ENCODE data around the gene LIPT2. TPM values are rescaled to one million over a fixed set of nuclear protein-coding genes. Genes with fewer than 3 reads are reported as not detected.
A peak's percentile ranks its signal among the peaks of the same experiment; 100 is the strongest.

The LIPT2 gene
- total RNA-seq, 4 donors from 2014 or later, result 13.8 to 25.8 (median 16.3) TPM

DNA sequence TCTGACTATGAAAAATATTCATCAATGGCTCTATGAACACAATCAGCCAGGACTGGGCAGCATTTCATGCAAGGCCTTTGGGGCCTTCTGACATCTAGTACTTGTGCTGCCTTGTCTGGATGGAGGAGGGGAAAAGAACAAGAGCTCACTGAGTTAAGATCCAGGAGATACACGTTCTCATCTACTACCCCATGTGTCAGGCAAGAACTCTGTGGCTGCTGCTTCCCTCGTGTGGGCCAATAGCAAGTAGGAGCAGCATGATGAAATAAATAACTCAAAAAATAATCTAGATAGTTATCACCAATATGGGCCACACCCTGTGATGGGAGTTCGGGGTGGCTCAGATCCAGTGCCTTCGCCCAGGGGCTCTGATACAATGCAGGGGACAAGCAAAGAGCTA lies 33.5 kb downstream of the LIPT2 start:
- WGBS, 2 donors, result 87% methylated on average over 4 of the region's 4 CpGs
- no peak overlapping the region for H3K4me3 ChIP-seq (replicated peaks in 1 of 3)
- H3K36me3 ChIP-seq, result no peaks in the 10 kb centered on the region
- no peaks in the 10 kb centered on the region for H3K9me3 ChIP-seq
- peaks cover 0 to 5% of the 10 kb centered on the region in 2 donors for H3K4me1 ChIP-seq
- H3K27me3 ChIP-seq, result no peaks in the 10 kb centered on the region
- no peak for TF ChIP-seq CTCF (IDR thresholded peaks at IDR 0.05)
- no peak for TF ChIP-seq POLR2A (IDR thresholded peaks at IDR 0.05)
- H3K27ac ChIP-seq, result no peak overlapping the region
- DNase-seq, result no peak
- intact Hi-C loops (cut with DNase I), result no loop called here

DNA sequence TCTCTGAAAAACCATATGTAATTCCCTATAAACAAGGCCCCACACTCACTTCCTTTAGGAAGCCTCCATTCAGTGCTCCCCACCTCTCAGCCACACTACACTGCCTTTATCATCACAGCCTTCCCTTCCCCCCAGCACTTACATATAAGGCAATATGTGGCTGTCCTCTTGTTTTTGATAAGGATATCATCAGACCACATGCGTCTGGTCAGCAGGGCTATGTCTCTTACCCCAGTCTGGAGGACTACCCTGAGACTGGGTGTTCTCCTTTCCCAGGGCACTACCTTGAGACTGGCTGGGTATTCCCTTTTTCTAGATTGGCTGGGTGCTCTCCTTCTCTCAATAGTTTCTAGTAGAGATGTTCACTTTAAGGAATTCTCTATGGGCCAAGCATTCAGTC lies 33.9 kb downstream of the LIPT2 start:
- 0% methylated on average over 1 of the region's 1 CpG for WGBS, 2 donors
- no peak overlapping the region for H3K4me3 ChIP-seq (replicated peaks in 1 of 3)

GRCh38 chr11:74457356-74457755 lies 36.2 kb downstream of the LIPT2 start:
- DNase-seq, result no peak

More for the DNA sequence above, 33.9 kb downstream of the LIPT2 start:
- no peak overlapping the region for H3K27ac ChIP-seq
- no peaks in the 10 kb centered on the region for H3K36me3 ChIP-seq
- no peaks in the 10 kb centered on the region for H3K27me3 ChIP-seq
- no peak for TF ChIP-seq CTCF (IDR thresholded peaks at IDR 0.05)
- no peak for TF ChIP-seq POLR2A (IDR thresholded peaks at IDR 0.05)
- DNase-seq, result no peak
- H3K9me3 ChIP-seq, result no peaks in the 10 kb centered on the region
- intact Hi-C loops (cut with DNase I), result no loop called here
- peaks cover 0 to 5% of the 10 kb centered on the region in 2 donors for H3K4me1 ChIP-seq

DNA sequence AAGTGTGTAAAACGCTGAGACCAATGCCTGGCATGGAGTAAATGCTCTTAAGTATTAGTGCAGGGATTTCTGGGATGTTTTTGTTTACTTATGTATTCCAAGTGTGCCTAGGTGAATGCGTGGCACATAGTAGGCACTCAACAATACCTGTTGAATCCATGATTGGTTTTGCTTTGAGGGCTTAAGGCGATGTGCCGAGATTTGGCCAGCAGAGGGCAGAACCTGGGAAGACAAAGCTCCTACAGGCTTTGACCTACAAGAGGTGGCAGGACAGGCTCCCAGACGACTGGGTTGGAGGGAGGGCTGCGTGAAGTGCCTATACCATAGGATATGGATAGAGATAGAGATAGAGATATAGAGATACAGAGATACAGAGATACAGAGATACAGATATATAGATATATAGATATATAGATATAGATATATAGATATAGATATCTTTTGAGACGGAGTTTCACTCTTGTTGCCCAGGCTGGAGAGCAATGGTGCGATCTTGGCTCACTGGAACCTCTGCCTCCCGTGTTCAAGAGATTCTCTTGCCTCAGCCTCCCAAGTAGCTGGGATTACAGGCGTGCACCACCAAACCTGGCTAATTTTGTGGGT lies 40.0 kb downstream of the LIPT2 start:
- WGBS, 2 donors, result 32 to 36% methylated on average over 10 of the region's 10 CpGs
- DNase-seq, result peak; percentile 70 to 76
- TF ChIP-seq CTCF (IDR thresholded peaks at IDR 0.05) (peak; percentile 15 to 87 (median 69)), POLR2A (IDR thresholded peaks at IDR 0.05) (no peak)
- Histone ChIP-seq H3K9me3 (no peaks in the 10 kb centered on the region), H3K27me3 (no peaks in the 10 kb centered on the region), H3K4me1 (peaks cover 3 to 4% of the 10 kb centered on the region in 2 donors), H3K36me3 (no peaks in the 10 kb centered on the region), H3K27ac (no peak overlapping the region), H3K4me3 (replicated peaks in 1 of 3) (no peak overlapping the region)
- intact Hi-C loops (cut with DNase I), result loop anchor here (2.0 kb wide), 1 partner anchor 117 kb away; no protein-coding TSS in a partner anchor

More at GRCh38 chr11:74457356-74457755, 36.2 kb downstream of the LIPT2 start:
- TF ChIP-seq CTCF (IDR thresholded peaks at IDR 0.05) (no peak), POLR2A (IDR thresholded peaks at IDR 0.05) (no peak)
- H3K9me3 ChIP-seq, result no peaks in the 10 kb centered on the region
- no peak overlapping the region for H3K27ac ChIP-seq
- H3K4me1 ChIP-seq, result peaks cover 0 to 5% of the 10 kb centered on the region in 2 donors
- no peak overlapping the region for H3K4me3 ChIP-seq (replicated peaks in 1 of 3)
- intact Hi-C loops (cut with DNase I), result no loop called here
- no peaks in the 10 kb centered on the region for H3K36me3 ChIP-seq
- no peaks in the 10 kb centered on the region for H3K27me3 ChIP-seq
- 74 to 79% methylated on average over 6 of the region's 6 CpGs for WGBS, 2 donors

DNA sequence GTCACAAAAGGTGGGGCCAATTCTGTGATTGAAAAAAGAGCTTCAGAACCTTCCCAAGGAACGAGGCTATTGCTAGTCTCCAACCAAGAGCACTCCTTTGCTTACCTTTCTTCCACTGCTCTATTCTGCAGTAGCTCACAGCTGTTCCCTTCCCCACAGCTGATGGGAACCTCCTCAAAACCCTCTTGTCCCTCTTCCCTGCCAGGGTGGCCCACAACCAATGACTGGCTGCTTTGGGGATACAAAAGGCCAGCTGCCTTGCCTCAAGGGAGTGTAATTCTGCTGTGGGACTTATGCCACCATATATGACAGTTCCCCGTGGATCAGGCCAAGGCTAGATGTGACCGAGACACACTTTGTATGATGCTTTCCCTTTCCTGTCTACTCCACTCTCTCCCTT lies 41.2 kb downstream of the LIPT2 start:
- DNase-seq, result no peak
- intact Hi-C loops (cut with DNase I), result loop anchor here (2.0 kb wide), 1 partner anchor 118 kb away; no protein-coding TSS in a partner anchor
- no peaks in the 10 kb centered on the region for H3K27me3 ChIP-seq
- H3K9me3 ChIP-seq, result no peaks in the 10 kb centered on the region
- H3K4me3 ChIP-seq (replicated peaks in 1 of 3), result no peak overlapping the region
- 68 to 88% methylated on average over 3 of the region's 3 CpGs for WGBS, 2 donors
- no peaks in the 10 kb centered on the region for H3K36me3 ChIP-seq
- peaks cover 3 to 4% of the 10 kb centered on the region in 2 donors for H3K4me1 ChIP-seq
- H3K27ac ChIP-seq, result no peak overlapping the region
- TF ChIP-seq POLR2A (IDR thresholded peaks at IDR 0.05), result no peak
- no peak for TF ChIP-seq CTCF (IDR thresholded peaks at IDR 0.05)

Measured in thyroid gland (tissue), 4 donors.